Myometrial cell (primary cell): ENCODE results near the gene HCFC2. TPM values are rescaled to one million over a fixed set of nuclear protein-coding genes. Genes with fewer than 3 reads are reported as not detected.

Experiments used
- total RNA-seq: library from RNA; depleted of rRNA; stranded (reverse); fragments of >200 nt; gene quantifications from 2 replicates; pipeline ENCODE4 v1.2.3, GENCODE V29; 2015

HCFC2 gene
- 11.5 and 14.7 TPM in 2 replicates for total RNA-seq

DNA sequence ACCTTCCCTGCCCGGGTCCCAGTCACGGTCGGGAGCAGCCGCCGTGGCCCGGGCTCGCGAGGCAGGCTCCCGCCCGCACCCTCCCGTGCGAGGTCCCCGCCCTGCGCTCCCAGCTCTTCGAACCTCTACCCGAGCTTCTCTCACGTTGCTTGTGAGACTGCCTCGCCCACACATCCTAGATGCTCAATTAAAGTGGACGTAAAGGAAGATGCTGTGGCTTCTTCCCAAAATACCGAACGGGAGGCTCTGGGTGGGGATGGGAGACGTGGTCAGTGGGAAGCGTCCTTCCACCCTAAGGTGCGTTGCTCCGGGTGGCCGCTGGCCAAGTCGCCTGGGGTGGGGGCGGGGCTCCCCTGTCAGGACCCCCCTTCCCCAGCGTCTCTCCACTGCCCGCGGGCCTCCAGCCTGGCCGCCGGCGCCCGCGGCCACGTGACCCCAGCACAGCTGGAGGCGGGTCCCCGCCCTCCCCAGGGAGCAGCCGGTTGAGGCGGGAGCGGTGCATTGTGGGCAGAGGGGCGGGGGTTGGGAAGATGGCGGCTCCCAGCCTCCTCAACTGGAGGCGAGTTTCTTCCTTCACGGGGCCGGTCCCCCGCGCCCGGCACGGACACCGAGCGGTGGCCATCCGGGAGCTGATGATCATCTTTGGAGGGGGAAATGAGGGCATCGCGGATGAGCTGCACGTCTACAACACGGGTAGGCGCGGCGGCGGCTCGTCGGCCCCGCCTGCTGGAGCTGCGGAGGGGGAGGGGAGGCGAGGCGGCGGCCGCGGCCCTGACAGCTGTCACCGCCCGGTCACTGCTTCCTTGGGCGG lies at the start of gene HCFC2:
TSS of gene HCFC2 (plus strand) at position 501 of the 811 bp plus-strand sequence. CDS start at position 531, 30 bp downstream.

DNA sequence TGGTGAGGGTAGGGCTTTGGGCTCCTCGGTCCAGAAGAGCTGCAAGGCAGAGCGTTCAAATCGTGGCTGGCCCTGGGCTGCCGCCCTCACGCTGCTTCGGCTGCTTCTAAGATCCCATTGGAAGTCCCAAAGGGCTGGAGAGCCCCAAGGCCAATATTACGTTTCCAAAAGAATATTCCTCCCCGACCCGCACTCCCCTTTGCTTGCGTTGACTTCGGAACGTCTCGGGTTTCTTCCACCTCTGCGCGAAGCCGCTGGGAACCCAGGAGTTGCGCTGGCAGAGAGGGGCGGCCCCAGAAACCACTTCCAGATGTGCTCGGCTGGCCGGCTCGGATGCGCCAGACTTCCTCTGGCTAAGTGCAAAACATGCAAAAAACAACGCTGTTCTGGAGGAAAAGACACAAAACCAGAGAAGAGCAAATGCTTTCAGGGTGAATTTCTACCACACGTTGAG lies 14.4 kb upstream of the HCFC2 start, which contains the start of gene GLT8D2:
TSS of gene GLT8D2 (minus strand) at position 285 of the 454 bp plus-strand sequence. CDS start 30,539 bp downstream, outside the sequence.

DNA sequence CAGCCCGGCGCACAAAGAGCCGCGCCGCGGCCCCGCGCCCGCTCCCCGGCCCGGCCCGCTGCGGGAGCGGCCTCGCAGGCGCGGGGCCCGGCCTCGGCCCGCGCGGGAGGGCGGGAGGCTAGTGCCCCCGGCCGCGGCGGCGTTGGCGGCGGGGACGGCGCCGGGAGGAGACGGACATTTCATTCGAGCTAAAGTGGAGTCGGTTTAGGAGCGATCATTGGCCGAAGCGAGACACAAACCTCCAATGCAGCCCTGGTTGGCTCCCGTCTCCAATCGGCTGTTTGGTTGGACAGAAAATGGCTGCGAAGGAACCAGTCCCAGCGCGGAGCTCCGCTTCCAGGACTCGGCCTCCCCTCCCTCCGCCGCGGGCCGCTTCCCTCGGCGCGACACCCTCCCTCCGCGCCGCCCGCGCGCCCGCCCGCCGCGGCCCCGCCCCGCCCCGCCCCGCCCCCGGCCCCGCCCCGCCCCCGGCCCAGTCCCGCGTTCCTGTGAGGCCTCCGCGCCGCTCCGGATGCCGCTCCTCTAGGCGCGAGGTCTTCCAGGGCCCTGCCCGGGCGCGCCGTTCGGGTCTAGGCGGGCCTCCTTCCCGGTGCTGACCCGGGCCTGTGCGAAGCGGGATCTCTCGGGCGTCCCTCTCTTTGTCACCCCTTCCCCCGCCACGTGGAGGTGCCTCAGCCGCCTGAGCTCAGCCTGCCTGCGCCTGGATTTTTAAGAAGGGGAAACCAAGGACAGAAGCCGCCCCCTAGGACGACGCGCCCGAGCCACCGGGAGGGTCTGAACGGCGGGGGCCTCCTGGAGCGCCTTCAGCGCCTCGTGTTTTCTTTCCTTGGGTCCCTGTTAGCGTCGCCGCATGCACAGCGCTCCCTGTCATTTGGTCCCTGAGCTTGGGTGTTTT lies 73.8 kb downstream of the HCFC2 start, which contains the start of gene NFYB:
TSS of gene NFYB (minus strand) at position 309 of the 895 bp plus-strand sequence. CDS start 2,757 bp downstream, outside the sequence.

Other genes with a start within 250 kb of the HCFC2 start
- gene NT5DC3, start 223.3 kb upstream of the HCFC2 start, total RNA-seq, result 6.1 and 8.5 TPM in 2 replicates
- 543 and 708 TPM in 2 replicates for gene HSP90B1, start 134.1 kb upstream of the HCFC2 start, total RNA-seq
- gene TDG, start 98.7 kb upstream of the HCFC2 start, total RNA-seq, result 8.3 and 12.1 TPM in 2 replicates
- 20.2 and 26.4 TPM in 2 replicates for gene GLT8D2, start 14.3 kb upstream of the HCFC2 start, total RNA-seq
- gene NFYB, start 73.7 kb downstream of the HCFC2 start, total RNA-seq, result 36.0 and 39.3 TPM in 2 replicates
- gene TXNRD1, start 151.2 kb downstream of the HCFC2 start, total RNA-seq, result 334 and 394 TPM in 2 replicates
- gene EID3, start 239.2 kb downstream of the HCFC2 start, total RNA-seq, result 2.6 and 3.0 TPM in 2 replicates